Stimulated activated CD4-positive, alpha-beta T cell treated with anti-CD3 and anti-CD28 coated beads, Interleukin-12 subunit alpha, Interleukin-12 subunit beta, amount 100 ng/mL, for 48 hours (primary cell): Measurements from ENCODE around the gene TBXA2R.

Experiments
- DNase-seq, 3 donors: peaks; one replicate each; pipeline ENCODE4 v3.0.0-alpha.2; 2020; ENCODE audit warnings: low read depth in 2 of 3, low spot score in 1 of 3

Gene TBXA2R

GRCh38 chr19:3607303-3608078, 816 bp upstream of the TBXA2R start:
- DNase-seq, result no peak

DNA sequence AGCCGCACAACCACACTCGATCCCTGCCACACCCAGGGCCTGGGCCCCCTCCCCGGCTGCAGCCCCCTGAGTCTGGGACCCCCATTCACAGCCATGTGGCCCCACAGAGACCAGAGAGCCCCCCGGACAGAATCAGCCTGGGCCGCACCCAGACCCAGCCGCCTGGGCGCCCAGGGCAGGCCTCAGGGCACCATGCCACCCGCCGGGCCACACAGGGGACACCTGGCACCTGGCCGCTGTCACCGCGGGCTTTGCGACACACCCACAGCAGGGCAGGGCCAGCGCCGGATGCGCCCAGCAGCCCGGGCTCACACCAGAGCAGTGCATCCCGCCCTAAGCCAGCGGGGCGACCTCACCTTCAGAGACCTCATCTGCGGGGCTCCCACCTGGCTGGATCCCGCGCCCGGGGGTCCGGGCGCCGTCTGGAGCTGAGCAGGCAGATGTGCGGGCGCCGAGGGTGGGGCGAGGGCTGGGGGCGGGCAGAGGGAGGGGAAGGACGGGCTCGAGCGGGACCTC, 443 bp downstream of the TBXA2R start:
- DNase-seq, result no peak

- no peak for DNase-seq
Measured at GRCh38 chr19:3605770-3606169, 905 bp downstream of the TBXA2R start.

DNA sequence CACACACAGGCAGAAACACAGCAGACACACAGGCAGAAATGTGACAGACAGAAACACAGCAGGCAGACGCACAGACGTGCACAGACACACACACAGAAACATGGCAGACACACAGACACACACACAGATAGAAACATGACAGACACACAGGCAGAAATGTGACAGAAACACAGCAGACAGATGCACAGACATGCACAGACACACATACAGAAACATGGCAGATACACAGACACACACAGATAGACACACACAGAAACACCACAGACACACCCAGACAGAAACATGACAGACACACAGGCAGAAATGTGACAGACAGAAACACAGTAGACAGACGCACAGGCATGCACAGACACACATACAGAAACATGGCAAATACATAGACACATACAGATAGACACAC, 1.3 kb downstream of the TBXA2R start:
- no peak for DNase-seq

GRCh38 chr19:3604987-3605343, 1.7 kb downstream of the TBXA2R start:
- DNase-seq, result no peak

DNA sequence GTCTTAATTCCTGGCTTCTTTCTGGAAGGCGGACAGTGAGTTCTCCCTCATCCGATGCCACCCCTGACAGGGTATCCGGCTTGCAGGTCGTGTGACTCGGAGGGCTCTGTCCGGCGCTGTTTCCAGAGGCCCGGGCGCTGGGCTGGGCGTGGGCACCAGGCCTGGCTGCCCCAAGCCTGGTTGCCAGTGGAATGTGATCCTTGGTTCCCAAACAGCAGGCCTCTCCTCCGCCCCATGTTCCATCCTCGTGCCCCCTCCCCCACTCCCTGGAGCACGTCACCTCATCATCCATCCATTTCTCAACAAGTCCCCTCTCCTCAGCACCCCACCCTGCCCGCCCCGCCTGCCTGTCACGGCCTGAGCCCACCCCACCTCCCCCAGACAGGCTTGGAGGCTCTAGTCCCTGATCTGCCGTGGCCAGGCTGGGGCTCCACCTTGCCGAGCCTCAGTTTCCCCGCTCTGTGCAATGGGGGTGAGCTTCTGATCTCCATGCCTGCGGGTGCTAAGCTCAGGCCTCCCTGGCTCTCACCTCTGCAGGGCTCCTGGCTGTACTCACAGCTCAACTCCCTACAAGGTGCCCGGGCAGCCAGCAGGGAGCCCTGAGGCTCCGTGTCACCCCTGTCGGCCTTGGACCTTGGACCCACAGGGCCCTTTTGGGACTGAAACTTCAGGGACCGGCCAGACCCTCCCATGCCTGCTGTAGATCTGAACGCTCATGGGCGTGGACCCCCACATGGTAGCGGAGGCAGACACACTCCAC, 2.3 kb downstream of the TBXA2R start:
- no peak for DNase-seq

DNA sequence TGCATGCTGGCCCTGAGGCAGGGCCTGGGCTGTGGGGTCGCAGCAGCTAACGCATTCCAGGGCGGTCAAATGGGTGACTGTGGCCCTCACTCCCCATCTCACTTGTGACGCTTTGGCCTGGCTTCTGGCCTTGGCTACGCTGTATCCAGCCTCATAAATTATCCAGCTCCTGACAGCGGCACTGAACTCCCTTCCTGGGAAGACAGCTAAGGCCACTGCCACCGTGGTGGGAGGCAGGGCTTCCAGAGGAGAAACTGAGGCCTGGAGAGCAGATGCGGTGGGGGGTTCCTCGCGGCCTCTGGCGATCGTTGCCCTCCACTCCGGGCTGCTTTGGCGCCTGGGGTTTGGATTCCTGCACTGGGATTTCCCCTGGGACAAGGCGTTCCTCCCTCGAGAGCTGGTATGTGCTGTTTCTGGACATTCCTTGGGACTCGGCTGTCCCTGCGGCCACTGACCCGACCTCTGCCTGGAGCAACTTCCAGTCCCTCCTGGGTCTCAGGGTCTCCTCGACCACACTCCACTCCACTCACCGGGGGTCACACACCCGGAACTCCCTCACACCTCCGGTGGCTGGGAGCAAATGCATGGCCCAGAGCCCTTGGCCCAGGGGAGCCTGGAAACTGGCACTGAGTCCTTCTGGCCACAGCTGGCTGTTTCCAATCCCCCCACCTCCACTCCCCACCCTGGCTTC, 3.4 kb downstream of the TBXA2R start:
- no peak for DNase-seq

DNA sequence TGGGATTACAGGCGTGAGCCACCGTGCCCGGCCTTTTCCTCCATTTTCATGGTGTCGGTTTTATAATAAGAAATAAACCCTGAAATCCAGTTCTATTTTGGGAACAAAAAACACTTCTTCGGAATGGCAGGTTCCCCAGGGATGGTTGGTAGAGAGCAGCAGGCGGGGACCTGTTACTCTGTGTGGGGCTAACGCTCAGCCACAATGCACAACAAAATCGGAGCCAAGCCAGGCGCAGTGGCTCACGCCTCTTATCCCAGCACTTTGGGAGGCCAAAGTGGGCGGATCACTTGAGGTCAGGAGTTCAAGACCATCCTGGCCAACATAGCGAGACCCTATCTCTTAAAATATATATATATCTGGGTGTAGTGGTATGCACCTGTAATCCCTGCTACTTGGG, 5.7 kb downstream of the TBXA2R start:
- no peak for DNase-seq

- DNase-seq, result no peak
Measured at GRCh38 chr19:3599776-3600187, 6.9 kb downstream of the TBXA2R start.

DNA sequence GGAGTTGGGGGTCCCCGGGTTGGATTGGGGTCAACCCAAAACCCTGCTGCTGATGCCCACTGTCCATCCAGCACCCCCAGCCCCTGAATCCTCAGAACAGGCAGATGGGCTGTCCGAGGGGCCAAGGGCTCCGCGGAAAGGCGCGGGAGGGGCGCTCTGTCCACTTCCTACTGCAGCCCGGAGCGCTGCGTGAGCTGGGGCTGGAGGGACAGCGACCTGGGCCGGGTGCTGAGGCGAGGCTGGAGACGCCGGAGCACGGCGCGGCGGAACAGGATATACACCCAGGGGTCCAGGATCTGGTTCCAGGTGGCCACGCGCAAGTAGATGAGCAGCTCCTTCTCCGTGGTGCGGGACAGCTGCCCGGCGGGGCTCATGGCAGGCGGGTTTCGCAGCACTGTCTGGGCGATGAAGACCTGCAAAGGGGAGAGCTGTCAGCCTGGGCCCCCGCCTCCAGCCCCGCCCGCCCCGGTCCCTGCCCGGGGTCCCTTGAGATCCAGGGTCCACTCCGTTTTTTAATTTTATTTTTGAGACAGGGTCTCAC, 11.1 kb downstream of the TBXA2R start:
- no peak for DNase-seq

DNA sequence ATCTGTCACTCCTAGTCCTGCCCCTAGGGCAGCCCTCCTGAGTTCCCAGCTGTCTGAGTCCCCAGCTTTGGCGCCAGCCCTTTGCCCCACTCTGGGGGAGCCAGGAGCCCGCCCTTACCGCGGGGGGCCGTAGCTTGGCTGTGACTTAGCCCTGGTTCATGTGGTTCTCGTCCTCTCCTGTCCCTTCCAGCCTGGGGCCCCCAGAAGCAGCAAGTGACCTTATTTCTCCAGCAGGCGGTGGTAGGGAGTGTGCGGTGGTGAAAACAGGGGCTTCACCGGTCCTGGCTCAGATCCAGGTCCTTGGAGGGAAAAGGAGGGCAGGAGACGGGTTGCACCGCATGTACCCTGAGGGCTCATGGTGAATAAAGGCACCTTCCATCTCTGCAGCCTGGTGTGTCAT, 13.5 kb downstream of the TBXA2R start:
- no peak for DNase-seq

DNA sequence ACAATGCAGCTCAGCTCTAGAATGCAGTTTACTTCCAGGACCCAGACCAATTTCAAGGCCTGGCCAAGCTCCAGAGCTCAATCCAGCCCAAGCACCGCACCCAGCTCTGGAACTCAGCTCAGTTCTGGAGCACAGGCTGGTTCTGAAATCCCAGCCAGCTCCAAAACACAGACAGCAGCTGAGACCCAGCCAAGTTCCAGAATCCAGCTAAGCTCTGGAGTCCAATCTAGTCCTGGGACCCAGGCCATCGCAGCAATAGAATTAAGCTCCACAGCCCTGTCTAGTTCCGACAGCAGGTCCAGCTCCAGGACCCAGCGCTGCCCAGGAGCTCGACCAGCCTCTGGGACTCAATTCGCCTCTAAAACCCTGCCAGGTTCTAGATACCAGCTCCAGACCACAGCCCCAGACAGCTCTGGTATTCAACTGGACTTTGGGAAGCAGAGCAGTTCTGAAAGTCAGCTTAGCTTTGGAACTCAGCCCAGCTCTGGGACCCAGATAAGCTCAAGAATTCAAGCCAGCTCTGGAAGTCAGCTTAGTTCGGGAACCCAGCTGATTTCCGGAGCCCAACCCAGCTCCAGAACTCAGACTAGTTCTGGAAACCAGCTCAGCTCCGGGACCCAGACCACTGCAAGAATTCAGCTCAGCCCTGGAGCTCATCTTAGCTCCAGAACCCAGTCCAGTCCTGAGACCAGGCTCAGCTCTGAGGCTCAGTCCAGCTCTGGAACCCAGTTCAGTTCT, 14.6 kb downstream of the TBXA2R start:
- DNase-seq, result no peak

- no peak for DNase-seq
Measured at GRCh38 chr19:3590991-3591659, 15.6 kb downstream of the TBXA2R start.

- no peak for DNase-seq
Measured at GRCh38 chr19:3589949-3590348, 16.7 kb downstream of the TBXA2R start.

GRCh38 chr19:3589439-3589838, 17.2 kb downstream of the TBXA2R start:
- DNase-seq, result no peak

DNA sequence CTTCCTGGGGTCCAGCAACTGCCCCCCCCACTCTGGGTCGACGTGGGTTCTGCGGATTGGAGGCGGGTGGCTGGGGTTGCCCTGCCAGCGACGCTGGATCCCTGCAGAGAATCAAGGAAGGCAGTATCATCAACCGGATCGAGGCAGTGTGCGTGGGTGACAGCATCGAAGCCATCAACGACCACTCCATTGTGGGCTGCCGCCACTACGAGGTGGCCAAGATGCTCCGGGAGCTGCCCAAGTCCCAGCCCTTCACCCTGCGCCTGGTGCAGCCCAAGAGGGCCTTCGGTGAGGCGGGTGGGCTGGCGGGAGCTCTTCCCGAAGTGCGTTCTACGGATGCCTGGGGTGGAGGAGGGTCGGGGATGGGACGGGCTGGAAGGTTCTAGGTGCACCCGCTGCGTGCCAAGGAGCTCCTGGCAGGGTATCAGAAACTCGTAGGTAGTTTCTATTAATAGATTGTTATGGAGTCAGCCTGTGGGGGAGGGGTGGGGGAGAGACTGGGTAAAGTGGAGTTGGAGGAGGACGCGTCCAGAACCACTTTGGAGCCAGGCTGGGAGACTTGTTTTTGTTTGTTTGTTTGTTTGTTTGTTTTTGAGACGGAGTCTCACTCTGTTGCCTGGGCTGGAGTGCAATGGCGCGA, 19.8 kb downstream of the TBXA2R start:
- no peak for DNase-seq

GRCh38 chr19:3586127-3586626, 20.5 kb downstream of the TBXA2R start:
- DNase-seq, result no peak

DNA sequence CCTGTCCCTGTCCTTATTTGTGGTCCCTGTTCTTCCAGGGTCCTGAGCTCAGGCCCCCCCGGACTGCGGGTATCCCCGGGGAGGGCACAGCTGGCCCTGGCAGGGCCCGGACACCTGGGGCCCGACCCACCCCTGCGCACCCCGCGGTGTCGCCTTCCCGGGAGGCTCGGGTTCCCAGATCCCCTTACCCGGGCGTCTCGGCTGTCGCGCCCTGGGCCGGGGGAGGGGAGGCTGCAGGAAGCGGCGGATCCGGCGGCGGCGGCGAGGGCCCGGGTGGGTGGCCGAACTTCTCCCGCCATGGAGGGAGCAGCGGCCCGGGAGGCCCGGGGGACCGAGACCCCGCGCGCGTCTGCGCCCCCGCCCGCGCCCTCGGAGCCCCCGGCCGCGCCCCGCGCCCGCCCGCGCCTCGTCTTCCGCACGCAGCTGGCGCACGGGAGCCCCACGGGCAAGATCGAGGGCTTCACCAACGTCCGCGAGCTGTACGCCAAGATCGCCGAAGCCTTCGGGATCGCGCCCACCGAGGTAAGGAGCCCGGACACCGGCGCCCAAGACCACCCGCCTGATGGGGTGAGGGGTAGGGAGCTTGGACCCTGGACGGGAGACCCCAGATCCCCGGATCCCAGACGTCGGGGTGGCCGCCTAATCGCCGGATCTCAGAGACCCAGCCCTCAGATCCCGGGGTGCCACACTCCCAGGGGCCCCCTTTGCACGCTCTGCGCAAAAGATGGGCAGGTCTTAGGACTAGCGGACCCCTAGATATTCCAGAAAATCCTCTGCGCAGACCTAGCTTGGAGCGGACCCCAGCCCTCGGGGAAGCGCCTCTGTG, 21.2 kb downstream of the TBXA2R start, which contains the start of gene GIPC3:
Gene GIPC3, plus strand, starts transcription at position 178 of the 826 bp plus-strand sequence. Its CDS starts 120 bp downstream, at position 298.
- no peak for DNase-seq
